DND-41 (cell line): Measurements from ENCODE around the gene RPN2.

Experiments used
- EZH2 ChIP-seq: IDR thresholded peaks from 3 replicates; pipeline ENCODE4 v1.6.1; 2012; ENCODE audit warnings: borderline replicate concordance, low read depth, mild to moderate bottlenecking, moderate library complexity, low read length, inconsistent platforms; ENCODE audit not compliant: severe bottlenecking
- TF ChIP-seq, protein P1 (sequence below): IDR thresholded peaks from 2 replicates; pipeline ENCODE4 v1.5.1; 2012; ENCODE audit warnings: borderline replicate concordance, low read length, moderate library complexity, mild to moderate bottlenecking; ENCODE audit not compliant: poor library complexity, severe bottlenecking; ENCODE audit errors: extremely low read depth

DNA sequence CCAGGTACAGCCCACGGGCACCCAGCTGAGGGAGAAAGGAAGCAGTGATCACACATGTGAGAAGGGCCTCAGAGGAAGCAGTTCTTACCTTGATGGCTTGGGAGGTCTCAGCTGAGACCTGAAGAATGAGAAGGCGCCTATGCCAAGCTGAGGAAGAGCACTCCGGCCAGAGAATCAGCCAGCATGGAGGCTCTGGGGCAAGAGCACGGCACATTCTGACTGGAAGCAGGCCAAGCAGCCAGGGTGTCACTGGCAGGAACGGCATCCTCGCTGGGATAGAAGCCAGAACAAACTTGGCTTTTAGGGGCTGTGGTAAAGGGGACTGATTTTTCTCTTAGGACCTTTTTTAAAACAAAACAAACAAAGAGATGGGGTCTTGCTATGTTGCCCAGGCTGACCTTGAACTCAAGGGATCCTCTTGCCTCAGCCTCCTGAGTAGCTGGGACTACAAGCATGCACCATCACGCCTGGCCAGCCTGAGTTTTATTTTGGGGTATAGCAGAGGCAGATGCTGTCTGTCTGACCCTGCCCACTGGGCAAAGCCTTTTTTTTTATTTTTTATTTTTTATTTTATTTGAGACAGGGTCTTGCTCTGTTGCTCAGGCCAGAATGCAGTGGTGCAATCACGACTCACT lies 64.9 kb downstream of the RPN2 start:
- TF ChIP-seq, protein P1, sequence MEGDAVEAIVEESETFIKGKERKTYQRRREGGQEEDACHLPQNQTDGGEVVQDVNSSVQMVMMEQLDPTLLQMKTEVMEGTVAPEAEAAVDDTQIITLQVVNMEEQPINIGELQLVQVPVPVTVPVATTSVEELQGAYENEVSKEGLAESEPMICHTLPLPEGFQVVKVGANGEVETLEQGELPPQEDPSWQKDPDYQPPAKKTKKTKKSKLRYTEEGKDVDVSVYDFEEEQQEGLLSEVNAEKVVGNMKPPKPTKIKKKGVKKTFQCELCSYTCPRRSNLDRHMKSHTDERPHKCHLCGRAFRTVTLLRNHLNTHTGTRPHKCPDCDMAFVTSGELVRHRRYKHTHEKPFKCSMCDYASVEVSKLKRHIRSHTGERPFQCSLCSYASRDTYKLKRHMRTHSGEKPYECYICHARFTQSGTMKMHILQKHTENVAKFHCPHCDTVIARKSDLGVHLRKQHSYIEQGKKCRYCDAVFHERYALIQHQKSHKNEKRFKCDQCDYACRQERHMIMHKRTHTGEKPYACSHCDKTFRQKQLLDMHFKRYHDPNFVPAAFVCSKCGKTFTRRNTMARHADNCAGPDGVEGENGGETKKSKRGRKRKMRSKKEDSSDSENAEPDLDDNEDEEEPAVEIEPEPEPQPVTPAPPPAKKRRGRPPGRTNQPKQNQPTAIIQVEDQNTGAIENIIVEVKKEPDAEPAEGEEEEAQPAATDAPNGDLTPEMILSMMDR, result no peak
- no peak for TF ChIP-seq EZH2
